Fibroblast of lung (primary cell): Measurements from ENCODE around the gene COP1.

Experiments
- EZH2 ChIP-seq: IDR thresholded peaks from 2 replicates; pipeline ENCODE4 v1.5.1; 2012; ENCODE audit warnings: low read length, control low read depth, mild to moderate bottlenecking; ENCODE audit errors: missing control alignments
- TF ChIP-seq, protein P1 (sequence below), 2 donors: IDR thresholded peaks in 1 of 2; conservative IDR thresholded peaks in 1 of 2; 1 replicate in 1 of 2; 2 replicates in 1 of 2; pipeline ENCODE4 v1.5.1; 2011 to 2012; ENCODE audit warnings: low read length in 2 of 2, control low read depth in 1 of 2, inconsistent platforms in 1 of 2, low read depth in 1 of 2, mild to moderate bottlenecking in 1 of 2

DNA sequence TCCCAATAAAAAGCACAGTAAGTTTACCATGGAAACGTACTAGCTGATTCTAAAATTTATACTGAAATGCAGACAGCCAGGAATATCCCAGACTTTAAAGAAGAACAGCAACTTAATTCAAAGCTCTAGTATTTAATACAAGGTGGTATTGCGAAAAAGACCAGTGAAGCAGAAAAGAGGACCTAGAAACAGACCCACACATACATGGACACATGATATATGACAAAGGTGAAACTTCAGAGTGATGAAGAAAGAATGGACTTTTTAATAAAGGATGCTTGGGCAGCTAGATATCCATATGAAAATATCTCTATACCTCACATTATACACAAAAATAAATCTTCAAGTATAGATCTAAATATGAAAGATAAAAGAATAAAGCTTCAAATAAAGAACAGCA is 62.6 kb downstream of the COP1 start:
- TF ChIP-seq, protein P1, sequence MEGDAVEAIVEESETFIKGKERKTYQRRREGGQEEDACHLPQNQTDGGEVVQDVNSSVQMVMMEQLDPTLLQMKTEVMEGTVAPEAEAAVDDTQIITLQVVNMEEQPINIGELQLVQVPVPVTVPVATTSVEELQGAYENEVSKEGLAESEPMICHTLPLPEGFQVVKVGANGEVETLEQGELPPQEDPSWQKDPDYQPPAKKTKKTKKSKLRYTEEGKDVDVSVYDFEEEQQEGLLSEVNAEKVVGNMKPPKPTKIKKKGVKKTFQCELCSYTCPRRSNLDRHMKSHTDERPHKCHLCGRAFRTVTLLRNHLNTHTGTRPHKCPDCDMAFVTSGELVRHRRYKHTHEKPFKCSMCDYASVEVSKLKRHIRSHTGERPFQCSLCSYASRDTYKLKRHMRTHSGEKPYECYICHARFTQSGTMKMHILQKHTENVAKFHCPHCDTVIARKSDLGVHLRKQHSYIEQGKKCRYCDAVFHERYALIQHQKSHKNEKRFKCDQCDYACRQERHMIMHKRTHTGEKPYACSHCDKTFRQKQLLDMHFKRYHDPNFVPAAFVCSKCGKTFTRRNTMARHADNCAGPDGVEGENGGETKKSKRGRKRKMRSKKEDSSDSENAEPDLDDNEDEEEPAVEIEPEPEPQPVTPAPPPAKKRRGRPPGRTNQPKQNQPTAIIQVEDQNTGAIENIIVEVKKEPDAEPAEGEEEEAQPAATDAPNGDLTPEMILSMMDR (conservative IDR thresholded peaks at IDR 0.05 in 1 of 2, IDR thresholded peaks at IDR 0.05 in 1 of 2; ENCODE audit: low read depth in 1 of 2, low read length in 2 of 2): no peak
- no peak for TF ChIP-seq EZH2
